Limb (tissue), 2 donors: ENCODE results near the gene ARHGAP45.
A peak's percentile ranks its signal among the peaks of the same experiment; 100 is the strongest.

Source experiments
- DNase-seq, 2 donors: peaks; one replicate each; pipeline ENCODE4 v3.0.0-alpha.2; 2016; ENCODE audit errors: extremely low spot score in 2 of 2

The ARHGAP45 gene

DNA sequence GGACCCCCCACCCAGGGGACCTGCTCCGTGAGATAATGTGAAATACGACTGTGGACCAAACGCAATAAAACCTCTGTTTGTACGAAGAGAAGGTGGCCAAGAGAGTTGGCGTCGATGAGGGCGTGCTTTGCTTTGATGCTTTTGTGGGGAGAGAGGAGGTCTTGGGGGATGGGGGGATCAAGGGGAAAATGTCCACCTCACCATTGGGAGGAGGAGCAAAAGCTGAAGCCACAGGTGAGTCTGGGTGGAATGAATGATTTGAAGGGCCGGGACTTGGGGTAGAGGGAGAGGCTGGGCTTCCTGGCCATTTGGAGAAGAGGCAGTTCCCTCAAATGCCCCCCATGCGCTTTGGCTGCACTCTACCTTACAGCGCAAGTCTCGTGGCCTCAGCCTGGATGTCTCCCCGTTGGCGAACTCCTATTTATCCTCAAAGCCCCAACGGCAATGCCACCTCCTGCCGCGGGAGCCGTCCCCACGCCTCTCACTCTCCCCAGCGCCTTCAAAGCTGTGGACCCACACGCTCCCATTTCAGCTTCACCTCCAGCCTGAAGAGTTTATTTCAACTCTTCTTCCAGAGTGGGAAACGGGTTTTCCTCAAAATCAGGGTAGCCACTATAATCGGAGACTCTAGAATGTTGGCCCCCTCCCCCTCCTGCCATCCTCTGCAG lies 27.9 kb upstream of the ARHGAP45 start:
- no peak for DNase-seq

GRCh38 chr19:1039646-1040475 lies 27.1 kb upstream of the ARHGAP45 start, which contains the start of gene ABCA7:
Gene ABCA7, plus strand, starts transcription at chr19:1040107. Its CDS starts 1,255 bp downstream, at chr19:1041362.
- peak; percentile 95 to 99 for DNase-seq

GRCh38 chr19:1040476-1041271 lies 26.3 kb upstream of the ARHGAP45 start:
- peak; percentile 77 to 90 for DNase-seq

GRCh38 chr19:1041272-1041834 lies 25.6 kb upstream of the ARHGAP45 start:
- DNase-seq = no peak

GRCh38 chr19:1041835-1042685 lies 24.9 kb upstream of the ARHGAP45 start:
- DNase-seq = no peak

DNA sequence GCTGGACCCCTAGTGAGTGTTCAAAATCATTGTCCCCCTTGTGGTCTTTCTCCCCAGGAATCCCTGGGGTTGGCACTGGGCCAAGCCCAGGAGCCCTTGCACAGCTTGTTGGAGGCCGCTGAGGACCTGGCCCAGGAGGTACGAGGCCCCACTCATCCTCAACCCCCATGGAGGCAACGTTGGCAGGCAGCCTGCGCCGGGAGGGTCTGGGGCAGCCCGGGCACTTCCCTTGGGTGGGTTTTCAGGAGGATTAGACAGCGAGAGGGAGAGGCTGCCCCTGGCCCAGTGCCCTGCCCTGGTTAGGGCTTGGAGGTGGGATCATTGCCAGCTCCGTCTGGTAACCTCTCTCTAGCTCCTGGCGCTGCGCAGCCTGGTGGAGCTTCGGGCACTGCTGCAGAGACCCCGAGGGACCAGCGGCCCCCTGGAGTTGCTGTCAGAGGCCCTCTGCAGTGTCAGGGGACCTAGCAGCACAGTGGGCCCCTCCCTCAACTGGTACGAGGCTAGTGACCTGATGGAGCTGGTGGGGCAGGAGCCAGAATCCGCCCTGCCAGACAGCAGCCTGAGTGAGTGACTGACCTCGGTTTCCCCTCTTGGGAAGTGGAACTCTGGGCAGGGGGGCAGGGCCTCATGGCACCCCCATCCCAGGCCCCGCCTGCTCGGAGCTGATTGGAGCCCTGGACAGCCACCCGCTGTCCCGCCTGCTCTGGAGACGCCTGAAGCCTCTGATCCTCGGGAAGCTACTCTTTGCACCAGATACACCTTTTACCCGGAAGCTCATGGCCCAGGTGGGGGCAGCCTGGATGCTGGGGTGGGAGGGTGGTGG lies 24.1 kb upstream of the ARHGAP45 start:
- DNase-seq = no peak

DNA sequence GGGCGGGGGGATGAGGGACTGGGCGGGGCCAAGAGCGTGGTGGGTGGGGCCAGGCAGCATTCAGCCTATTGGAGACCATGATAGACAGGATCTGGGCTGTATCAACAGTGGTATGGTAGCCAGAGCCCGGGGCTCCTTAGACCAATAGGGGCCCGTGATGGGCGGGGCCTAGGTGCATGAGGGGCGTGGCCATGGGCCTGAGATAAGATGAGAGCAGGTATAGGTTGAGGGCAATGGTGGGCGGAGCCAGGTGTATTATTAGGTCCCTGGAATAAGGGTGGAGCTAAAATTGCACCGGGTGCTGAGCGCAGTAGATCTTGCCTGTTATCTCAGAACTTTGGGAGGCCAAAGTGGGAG lies 21.7 kb upstream of the ARHGAP45 start:
- DNase-seq = no peak

- no peak for DNase-seq
Observed at GRCh38 chr19:1046117-1046626, 20.8 kb upstream of the ARHGAP45 start.

DNA sequence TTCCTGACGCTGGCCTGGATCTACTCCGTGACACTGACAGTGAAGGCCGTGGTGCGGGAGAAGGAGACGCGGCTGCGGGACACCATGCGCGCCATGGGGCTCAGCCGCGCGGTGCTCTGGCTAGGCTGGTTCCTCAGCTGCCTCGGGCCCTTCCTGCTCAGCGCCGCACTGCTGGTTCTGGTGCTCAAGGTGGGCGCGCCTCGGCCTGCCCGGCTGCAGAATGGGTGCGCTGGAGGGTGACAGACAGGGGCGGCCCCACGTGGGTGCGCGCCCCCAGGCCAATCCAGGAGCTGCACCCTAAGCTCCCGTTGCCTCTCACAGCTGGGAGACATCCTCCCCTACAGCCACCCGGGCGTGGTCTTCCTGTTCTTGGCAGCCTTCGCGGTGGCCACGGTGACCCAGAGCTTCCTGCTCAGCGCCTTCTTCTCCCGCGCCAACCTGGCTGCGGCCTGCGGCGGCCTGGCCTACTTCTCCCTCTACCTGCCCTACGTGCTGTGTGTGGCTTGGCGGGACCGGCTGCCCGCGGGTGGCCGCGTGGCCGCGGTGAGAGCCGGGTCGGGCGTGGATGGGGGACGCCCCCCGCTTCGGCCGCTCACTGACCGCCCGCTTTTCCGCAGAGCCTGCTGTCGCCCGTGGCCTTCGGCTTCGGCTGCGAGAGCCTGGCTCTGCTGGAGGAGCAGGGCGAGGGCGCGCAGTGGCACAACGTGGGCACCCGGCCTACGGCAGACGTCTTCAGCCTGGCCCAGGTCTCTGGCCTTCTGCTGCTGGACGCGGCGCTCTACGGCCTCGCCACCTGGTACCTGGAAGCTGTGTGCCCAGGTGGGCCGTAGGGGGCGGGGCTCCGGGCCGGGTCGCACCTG lies 19.9 kb upstream of the ARHGAP45 start:
- no peak for DNase-seq

DNA sequence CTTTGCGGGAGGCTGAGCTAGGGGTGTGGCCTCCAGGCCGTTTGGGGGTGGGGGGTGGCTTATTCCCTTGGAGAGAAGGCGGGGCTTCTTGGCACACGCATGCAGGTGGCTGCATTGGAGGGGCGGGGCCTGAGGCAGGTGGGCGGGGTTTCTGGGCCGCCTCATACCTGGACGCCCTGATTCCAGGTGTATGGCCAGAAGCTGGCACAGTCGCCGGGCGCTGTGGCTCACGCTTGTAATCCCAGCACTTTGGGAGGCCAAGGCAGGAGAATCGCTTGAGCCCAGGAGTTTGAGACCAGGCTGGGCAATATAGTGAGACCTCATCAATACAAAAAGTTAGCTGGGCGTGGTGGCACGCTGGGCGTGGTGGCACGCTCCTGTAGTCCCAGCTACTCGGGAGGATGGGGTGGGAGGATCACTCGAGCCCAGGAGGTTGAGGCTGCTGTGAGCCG lies 19.2 kb upstream of the ARHGAP45 start:
- no peak for DNase-seq

- no peak for DNase-seq
Observed at GRCh38 chr19:1049106-1049505, 17.9 kb upstream of the ARHGAP45 start.

GRCh38 chr19:1049800-1050199 lies 17.2 kb upstream of the ARHGAP45 start:
- DNase-seq = no peak

GRCh38 chr19:1050989-1051788 lies 15.8 kb upstream of the ARHGAP45 start:
- DNase-seq = no peak

GRCh38 chr19:1051791-1052190 lies 15.2 kb upstream of the ARHGAP45 start:
- DNase-seq = no peak

GRCh38 chr19:1052349-1052975 lies 14.5 kb upstream of the ARHGAP45 start:
- no peak for DNase-seq

DNA sequence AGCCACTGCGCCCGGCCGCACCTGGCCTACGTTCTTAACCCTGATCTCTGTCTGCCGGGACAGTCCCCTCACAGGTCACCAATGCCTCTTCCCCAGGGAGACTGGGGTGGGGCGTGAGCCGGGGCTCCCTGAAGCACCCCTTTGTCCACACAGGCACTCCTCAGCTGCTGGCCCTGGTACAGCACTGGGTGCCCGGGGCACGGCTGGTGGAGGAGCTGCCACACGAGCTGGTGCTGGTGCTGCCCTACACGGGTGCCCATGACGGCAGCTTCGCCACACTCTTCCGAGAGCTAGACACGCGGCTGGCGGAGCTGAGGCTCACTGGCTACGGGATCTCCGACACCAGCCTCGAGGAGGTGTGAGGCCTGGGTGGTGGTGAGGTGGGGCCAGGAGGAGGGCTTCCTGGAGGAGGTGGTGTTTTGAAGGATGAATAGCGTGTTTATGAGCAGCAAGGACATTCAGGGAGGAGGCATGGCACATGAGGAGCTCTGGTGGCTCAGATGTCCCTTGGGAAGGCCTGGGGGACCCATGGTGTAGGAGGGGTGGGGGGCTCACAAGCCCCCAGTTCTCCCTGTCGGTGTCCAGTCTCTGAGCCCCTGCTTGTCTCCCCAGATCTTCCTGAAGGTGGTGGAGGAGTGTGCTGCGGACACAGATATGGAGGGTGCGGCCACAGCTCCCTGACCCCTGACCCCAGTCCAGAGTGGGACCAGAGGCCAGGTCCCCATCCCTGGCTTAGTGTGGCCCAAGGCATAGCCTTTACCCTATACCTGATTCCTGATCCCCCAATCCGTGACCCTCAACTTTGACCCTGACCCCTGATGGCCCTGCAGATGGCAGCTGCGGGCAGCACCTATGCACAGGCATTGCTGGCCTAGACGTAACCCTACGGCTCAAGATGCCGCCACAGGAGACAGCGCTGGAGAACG lies 13.5 kb upstream of the ARHGAP45 start:
- no peak for DNase-seq
